ENCODE results near the gene RAP1GAP2. TPM values are rescaled to one million over a fixed set of nuclear protein-coding genes. Genes with fewer than 3 reads are reported as not detected.
A peak's percentile ranks its signal among the peaks of the same experiment; 100 is the strongest.

Gene RAP1GAP2
- 0.79 and 1.5 TPM in 2 replicates for total RNA-seq

GRCh38 chr17:2796164-2797125, at the start of gene RAP1GAP2:
Gene RAP1GAP2, plus strand, starts transcription at chr17:2796438. Its CDS starts 90 bp downstream, at chr17:2796528.
- Mint-ChIP-seq H3K9me3 (no peaks in the 10 kb centered on the region), H3K4me1 (peaks cover 69% of the 10 kb centered on the region), H3K4me3 (peak within 1 kb of the TSS; percentile 85), H3K27ac (peak within 1 kb of the TSS; percentile 25), H3K27me3 (peaks cover 8% of the 10 kb centered on the region), H3K36me3 (ENCODE audit: low read depth) (peaks cover 9% of the 10 kb centered on the region)
- intact Hi-C loops (cut with micrococcal nuclease) = no loop called here
- DNase-seq = peak; percentile 93

DNA sequence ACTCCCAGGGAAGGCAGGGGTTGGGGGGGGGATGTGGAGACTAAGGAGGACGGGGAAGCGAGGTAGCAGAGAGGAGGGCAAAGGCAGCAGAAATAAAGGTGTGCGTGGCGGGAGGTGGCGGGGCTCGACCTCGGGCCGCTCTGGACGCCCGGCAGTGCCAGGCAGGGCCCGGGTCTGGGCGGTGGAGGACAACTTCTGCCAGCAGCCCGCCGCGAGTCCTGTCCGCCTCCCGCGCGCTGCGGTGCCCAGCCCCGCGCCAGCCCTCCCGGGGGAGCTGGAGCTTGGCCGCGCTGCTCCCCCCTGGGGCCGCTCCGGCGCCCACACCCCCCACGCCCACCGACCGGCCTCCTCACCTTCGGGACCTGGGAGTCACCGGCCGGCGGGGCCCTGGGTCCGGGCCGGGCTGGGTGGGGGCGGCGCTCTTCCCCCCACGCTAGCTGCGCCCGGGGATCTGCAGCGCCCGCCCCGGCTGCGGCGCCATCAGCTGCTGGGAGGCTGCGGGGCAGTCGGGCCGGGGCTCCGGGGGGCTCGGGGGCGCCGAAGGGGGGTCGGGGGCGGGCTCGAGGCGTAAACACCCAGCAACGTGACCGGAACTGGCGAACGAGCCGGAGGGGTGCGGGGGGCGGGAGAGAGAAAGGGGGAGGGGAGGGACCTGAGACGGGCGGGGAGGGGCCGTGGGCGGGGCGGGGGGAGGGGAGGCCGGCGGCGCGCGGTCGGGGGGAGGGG, 47.0 kb upstream of the RAP1GAP2 start, which contains the start of gene CCDC92B:
Gene CCDC92B, minus strand, starts transcription at position 595 of the 726 bp plus-strand sequence. CDS start 14,507 bp downstream, outside the sequence.
- peaks cover 48% of the 10 kb centered on the region for H3K27me3 Mint-ChIP-seq
- H3K4me1 Mint-ChIP-seq = no peaks in the 10 kb centered on the region
- peak within 1 kb of the TSS; percentile 50 for H3K4me3 Mint-ChIP-seq
- H3K36me3 Mint-ChIP-seq (ENCODE audit: low read depth) = no peaks in the 10 kb centered on the region
- H3K27ac Mint-ChIP-seq = no peak within 1 kb of the TSS
- DNase-seq = no peak
- no peaks in the 10 kb centered on the region for H3K9me3 Mint-ChIP-seq
- intact Hi-C loops (cut with micrococcal nuclease) = no loop called here

- peaks cover 48% of the 10 kb centered on the region for H3K27me3 Mint-ChIP-seq
- no peaks in the 10 kb centered on the region for H3K4me1 Mint-ChIP-seq
- H3K27ac Mint-ChIP-seq = no peak overlapping the region
- H3K4me3 Mint-ChIP-seq = no peak overlapping the region
- H3K9me3 Mint-ChIP-seq = no peaks in the 10 kb centered on the region
- intact Hi-C loops (cut with micrococcal nuclease) = no loop called here
- no peaks in the 10 kb centered on the region for H3K36me3 Mint-ChIP-seq (ENCODE audit: low read depth)
- DNase-seq = peak; percentile 95
These were observed 46.5 kb upstream of the RAP1GAP2 start for GRCh38 chr17:2749784-2750181.

DNA sequence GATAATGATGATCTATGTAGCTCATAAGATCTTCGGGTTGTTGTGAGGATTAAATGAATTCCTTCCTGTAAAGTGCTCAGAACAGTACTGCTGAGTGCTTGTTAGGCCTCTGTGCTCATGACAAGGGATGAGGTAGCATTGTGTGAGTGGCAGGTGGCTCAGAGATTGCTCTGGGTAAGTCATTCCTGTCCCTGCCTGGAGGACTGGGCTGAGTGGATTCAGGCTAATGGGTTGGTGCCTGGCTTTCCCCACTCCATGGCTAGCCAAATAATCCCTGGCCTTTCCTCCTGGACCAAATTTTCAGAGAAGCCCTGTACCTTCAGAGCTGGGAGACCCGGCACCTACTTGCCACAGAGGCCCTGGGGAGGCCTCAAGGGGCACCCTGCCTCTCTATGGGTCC, 45.5 kb upstream of the RAP1GAP2 start:
- intact Hi-C loops (cut with micrococcal nuclease) = no loop called here
- no peaks in the 10 kb centered on the region for H3K36me3 Mint-ChIP-seq (ENCODE audit: low read depth)
- H3K27me3 Mint-ChIP-seq = peaks cover 47% of the 10 kb centered on the region
- peaks cover 2% of the 10 kb centered on the region for H3K4me1 Mint-ChIP-seq
- no peak for DNase-seq
- no peak overlapping the region for H3K27ac Mint-ChIP-seq
- H3K4me3 Mint-ChIP-seq = no peak overlapping the region
- no peaks in the 10 kb centered on the region for H3K9me3 Mint-ChIP-seq

DNA sequence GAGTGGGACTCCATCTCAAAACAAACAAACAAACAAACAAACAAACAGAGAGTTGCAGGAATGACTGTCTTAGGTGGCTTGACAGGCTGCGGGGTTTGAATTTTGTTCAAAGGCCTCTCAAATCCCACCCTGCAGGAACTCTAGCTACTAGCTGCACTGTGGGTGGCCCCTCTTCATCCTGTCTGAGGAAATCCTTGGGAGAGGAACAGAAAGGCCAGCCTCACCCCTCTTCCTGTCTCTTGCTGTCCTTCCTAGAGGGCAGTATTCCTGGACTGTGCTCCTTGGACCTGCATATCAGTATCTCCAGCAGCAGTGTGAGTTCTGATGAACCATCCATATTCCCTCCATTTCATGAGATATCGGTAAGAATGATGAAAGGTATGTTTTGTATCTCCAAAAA, 44.7 kb upstream of the RAP1GAP2 start:
- Mint-ChIP-seq H3K9me3 (no peaks in the 10 kb centered on the region), H3K27me3 (peaks cover 49% of the 10 kb centered on the region), H3K36me3 (ENCODE audit: low read depth) (no peaks in the 10 kb centered on the region), H3K27ac (no peak overlapping the region), H3K4me3 (no peak overlapping the region), H3K4me1 (peaks cover 2% of the 10 kb centered on the region)
- no peak for DNase-seq
- intact Hi-C loops (cut with micrococcal nuclease) = no loop called here

DNA sequence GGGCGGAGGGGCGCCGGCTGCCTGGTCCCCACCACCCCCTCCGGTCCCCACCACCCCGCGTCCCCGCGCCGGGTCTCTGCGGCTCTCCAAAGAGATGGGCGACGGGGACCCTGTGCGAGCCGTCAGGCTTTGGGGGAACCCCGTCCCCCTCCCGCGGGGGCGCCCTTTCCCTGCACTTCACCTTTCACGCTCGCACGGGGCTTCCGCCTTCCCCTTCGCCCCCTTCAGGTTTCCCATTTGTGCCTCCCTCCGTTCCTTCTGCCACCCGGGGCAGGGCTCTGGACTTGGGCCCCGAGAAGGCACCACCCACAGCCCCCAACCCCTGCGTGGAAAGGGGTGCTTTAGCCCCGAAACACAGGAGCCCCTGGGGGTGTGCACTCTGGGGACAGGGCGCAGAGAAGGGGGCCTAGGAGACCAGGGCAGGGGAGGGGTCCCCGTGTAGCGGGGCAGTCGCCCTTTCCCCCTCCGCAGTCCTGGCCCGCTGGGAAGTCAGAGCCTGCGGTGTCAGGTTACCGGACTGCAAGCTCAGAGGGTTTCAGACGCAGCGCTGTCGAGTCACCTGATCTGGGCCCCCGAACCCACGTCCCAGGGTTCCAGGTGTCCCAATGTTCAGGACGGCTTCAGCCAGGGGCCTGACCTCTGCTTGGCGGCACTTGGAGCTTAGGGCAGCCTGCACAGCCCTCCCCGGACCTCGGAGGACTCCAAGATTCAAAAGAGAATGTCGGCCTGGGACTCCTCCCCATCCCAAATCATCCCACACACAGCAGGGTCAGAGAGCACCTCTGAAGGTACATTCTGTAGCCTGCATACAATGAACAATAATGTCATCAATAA, 40.1 kb upstream of the RAP1GAP2 start:
- H3K4me3 Mint-ChIP-seq = no peak overlapping the region
- H3K4me1 Mint-ChIP-seq = peaks cover 4% of the 10 kb centered on the region
- peaks cover 46% of the 10 kb centered on the region for H3K27me3 Mint-ChIP-seq

GRCh38 chr17:2758870-2759269, 37.4 kb upstream of the RAP1GAP2 start:
- Mint-ChIP-seq H3K36me3 (ENCODE audit: low read depth) (no peaks in the 10 kb centered on the region), H3K9me3 (no peaks in the 10 kb centered on the region), H3K4me3 (no peak overlapping the region), H3K4me1 (peaks cover 4% of the 10 kb centered on the region), H3K27me3 (peaks cover 36% of the 10 kb centered on the region), H3K27ac (no peak overlapping the region)
- intact Hi-C loops (cut with micrococcal nuclease) = no loop called here
- no peak for DNase-seq

More for the DNA sequence above, 40.1 kb upstream of the RAP1GAP2 start:
- Mint-ChIP-seq H3K36me3 (ENCODE audit: low read depth) (no peaks in the 10 kb centered on the region), H3K27ac (no peak overlapping the region), H3K9me3 (no peaks in the 10 kb centered on the region)
- no peak for DNase-seq
- intact Hi-C loops (cut with micrococcal nuclease) = no loop called here

GRCh38 chr17:2770129-2770528, 26.1 kb upstream of the RAP1GAP2 start:
- Mint-ChIP-seq H3K9me3 (no peaks in the 10 kb centered on the region), H3K36me3 (ENCODE audit: low read depth) (no peaks in the 10 kb centered on the region), H3K4me3 (no peak overlapping the region), H3K27ac (no peak overlapping the region), H3K27me3 (peaks cover 10% of the 10 kb centered on the region), H3K4me1 (peaks cover 3% of the 10 kb centered on the region)
- DNase-seq = no peak
- intact Hi-C loops (cut with micrococcal nuclease) = no loop called here

DNA sequence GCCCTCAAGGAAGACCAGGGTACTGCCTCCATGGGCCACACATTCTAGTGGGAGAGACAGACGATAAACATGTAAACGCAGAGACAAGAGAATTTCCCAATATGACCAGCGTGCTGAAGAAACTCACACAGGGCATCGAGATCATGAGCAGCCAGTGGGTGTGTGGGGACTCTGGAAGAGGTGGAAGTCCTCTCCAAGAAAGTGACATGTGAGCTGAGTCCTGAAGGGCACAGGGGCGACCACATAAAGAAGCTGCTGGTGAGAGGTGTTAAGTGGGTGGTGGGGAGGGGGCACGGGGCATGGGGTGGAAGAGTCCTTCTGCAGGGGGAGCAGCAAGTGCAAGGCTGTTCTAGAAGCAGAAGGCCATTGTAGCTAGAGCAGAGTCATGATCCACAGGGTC, 21.0 kb upstream of the RAP1GAP2 start:
- Mint-ChIP-seq H3K27me3 (peaks cover 36% of the 10 kb centered on the region), H3K4me1 (peaks cover 2% of the 10 kb centered on the region), H3K27ac (no peak overlapping the region), H3K4me3 (no peak overlapping the region), H3K9me3 (no peaks in the 10 kb centered on the region), H3K36me3 (ENCODE audit: low read depth) (no peaks in the 10 kb centered on the region)
- DNase-seq = no peak
- intact Hi-C loops (cut with micrococcal nuclease) = no loop called here

DNA sequence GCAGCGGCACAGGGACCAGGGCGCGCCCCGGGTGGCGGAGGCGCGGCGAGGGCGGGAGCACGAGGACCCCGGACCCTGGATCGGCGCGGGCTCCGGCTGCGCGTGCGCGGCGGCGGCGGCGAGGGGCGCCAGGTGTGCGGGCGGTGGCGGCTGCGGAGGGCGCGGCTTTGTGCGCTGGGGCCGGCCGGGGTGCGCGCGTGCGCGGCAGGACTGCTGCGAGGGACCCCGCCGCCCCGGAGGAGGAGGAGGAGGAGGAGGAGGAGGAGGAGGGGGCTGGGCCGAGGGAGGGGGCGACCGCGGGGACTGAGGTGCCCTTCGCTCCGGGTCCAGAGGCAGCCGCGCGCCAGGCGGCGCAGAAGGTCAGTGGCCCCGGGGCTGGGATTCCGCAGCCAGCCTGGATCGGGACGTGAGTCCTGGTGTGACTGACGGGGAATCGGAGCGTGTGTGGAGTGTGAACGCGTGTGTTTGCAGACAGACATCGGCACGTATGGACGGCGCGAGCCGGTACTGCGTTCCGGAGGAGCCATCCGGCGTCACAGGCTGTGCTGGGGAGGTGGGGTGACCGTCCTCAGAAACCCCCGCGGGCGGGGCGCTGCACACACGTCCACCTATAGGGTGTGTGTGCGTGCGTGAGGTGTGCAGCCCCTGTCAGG, 19.5 kb upstream of the RAP1GAP2 start:
- H3K27me3 Mint-ChIP-seq = peaks cover 36% of the 10 kb centered on the region
- H3K4me3 Mint-ChIP-seq = peak overlapping the region; percentile 50
- intact Hi-C loops (cut with micrococcal nuclease) = no loop called here
- H3K36me3 Mint-ChIP-seq (ENCODE audit: low read depth) = no peaks in the 10 kb centered on the region
- H3K27ac Mint-ChIP-seq = no peak overlapping the region
- no peaks in the 10 kb centered on the region for H3K9me3 Mint-ChIP-seq
- DNase-seq = no peak
- H3K4me1 Mint-ChIP-seq = peaks cover 2% of the 10 kb centered on the region

DNA sequence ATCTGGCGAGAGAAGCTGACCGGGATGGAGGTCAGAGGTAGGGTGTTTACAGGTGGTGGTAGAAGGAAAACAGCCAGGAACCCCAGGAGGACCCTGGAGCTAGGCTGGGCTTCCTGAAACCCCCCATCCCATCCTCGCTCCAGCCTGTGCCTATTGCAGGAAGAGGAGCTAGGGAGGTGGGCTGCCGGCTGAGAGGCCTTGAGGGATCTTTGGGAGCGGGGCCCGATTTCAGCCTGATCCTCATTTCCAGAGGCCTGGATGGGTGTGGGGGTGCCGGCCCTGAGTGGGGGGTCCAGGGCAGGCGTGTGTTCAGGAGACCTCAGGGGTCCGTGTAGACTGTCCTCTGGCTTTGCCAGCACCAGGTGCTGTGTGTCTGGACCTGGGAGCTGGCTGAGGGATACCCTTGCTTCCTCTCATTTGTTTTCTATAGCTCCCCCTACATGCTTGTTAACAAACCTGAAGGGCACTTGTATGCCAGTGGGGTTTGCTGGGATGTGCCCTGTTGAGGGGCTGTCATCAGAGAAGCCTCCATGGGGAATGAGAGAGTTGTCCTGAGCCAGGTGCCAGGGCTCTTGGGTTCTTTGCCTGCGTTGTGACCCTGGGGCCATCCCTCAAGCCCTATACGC, 18.9 kb upstream of the RAP1GAP2 start:
- Mint-ChIP-seq H3K4me1 (peaks cover 2% of the 10 kb centered on the region), H3K27me3 (peaks cover 36% of the 10 kb centered on the region), H3K9me3 (no peaks in the 10 kb centered on the region), H3K4me3 (peak overlapping the region; percentile 50), H3K27ac (no peak overlapping the region), H3K36me3 (ENCODE audit: low read depth) (no peaks in the 10 kb centered on the region)
- no peak for DNase-seq
- intact Hi-C loops (cut with micrococcal nuclease) = no loop called here

- Mint-ChIP-seq H3K27me3 (peaks cover 29% of the 10 kb centered on the region), H3K36me3 (ENCODE audit: low read depth) (no peaks in the 10 kb centered on the region), H3K27ac (no peak overlapping the region), H3K4me3 (no peak overlapping the region), H3K9me3 (no peaks in the 10 kb centered on the region), H3K4me1 (peaks cover 2% of the 10 kb centered on the region)
- intact Hi-C loops (cut with micrococcal nuclease) = no loop called here
- DNase-seq = no peak
These were observed 17.7 kb upstream of the RAP1GAP2 start for GRCh38 chr17:2778489-2778888.

- Mint-ChIP-seq H3K4me1 (peaks cover 2% of the 10 kb centered on the region), H3K4me3 (no peak overlapping the region), H3K27me3 (peaks cover 29% of the 10 kb centered on the region), H3K27ac (no peak overlapping the region), H3K36me3 (ENCODE audit: low read depth) (no peaks in the 10 kb centered on the region), H3K9me3 (no peaks in the 10 kb centered on the region)
- intact Hi-C loops (cut with micrococcal nuclease) = no loop called here
- DNase-seq = no peak
These were observed 16.7 kb upstream of the RAP1GAP2 start for GRCh38 chr17:2779545-2779944.
